DOHH2 (cell line): ENCODE results near the gene PLEKHJ1.

Experiments
- H3F3A ChIP-seq: fragments of 200-600 bp; sonication (generic), shearing (Covaris generic); 2 replicates; pipeline ENCODE4 v1.6.0; 2016; ENCODE audit warnings: antibody characterized with exemption, mild to moderate bottlenecking; ENCODE audit not compliant: control insufficient read depth, insufficient read depth
- H3K27ac ChIP-seq: fragments of 200-600 bp; sonication (generic); 2 replicates; pipeline ENCODE4 v1.5.1; 2014; ENCODE audit warnings: low read depth, mild to moderate bottlenecking, low read length, moderate library complexity
- H3K27me3 ChIP-seq: fragments of 200-600 bp; sonication (generic); 2 replicates; pipeline ENCODE4 v1.6.1; 2014; ENCODE audit warnings: mild to moderate bottlenecking, low read length, mixed read lengths; ENCODE audit not compliant: control insufficient read depth
- H3K36me3 ChIP-seq: fragments of 200-600 bp; sonication (generic); 2 replicates; pipeline ENCODE4 v1.6.1; 2014; ENCODE audit warnings: mild to moderate bottlenecking, low read length, moderate library complexity, mixed read lengths; ENCODE audit not compliant: control insufficient read depth
- H3K4me1 ChIP-seq: fragments of 200-600 bp; sonication (generic); 2 replicates; pipeline ENCODE4 v1.6.1; 2014; ENCODE audit warnings: mild to moderate bottlenecking, low read length, mixed read lengths; ENCODE audit not compliant: control insufficient read depth
- H3K4me2 ChIP-seq: fragments of 200-600 bp; sonication (generic); 2 replicates; pipeline ENCODE4 v1.6.0; 2014; ENCODE audit warnings: mild to moderate bottlenecking, low read length, moderate library complexity
- H3K4me3 ChIP-seq: fragments of 200-600 bp; sonication (generic); 2 replicates; pipeline ENCODE4 v1.5.1; 2014; ENCODE audit warnings: mild to moderate bottlenecking, low read length, mixed read lengths
- H3K79me2 ChIP-seq: fragments of 200-600 bp; sonication (generic); 2 replicates; pipeline ENCODE4 v1.6.1; 2014; ENCODE audit warnings: mild to moderate bottlenecking, low read length, mixed read lengths; ENCODE audit not compliant: control insufficient read depth
- H3K9me2 ChIP-seq: fragments of 200-600 bp; sonication (generic); replicated peaks from 2 replicates; pipeline ENCODE4 v1.6.1; 2014; ENCODE audit warnings: mild to moderate bottlenecking, low read length, mixed read lengths; ENCODE audit not compliant: control insufficient read depth
- H3K9me3 ChIP-seq: fragments of 200-600 bp; sonication (generic); 2 replicates; pipeline ENCODE4 v1.6.1; 2014; ENCODE audit warnings: antibody characterized with exemption, low read length, mixed read lengths; ENCODE audit not compliant: control insufficient read depth, insufficient read depth
- H4K20me1 ChIP-seq: fragments of 200-600 bp; sonication (generic); 2 replicates; pipeline ENCODE4 v1.6.0; 2014; ENCODE audit warnings: low read depth, mild to moderate bottlenecking, antibody characterized with exemption, low read length, moderate library complexity; ENCODE audit not compliant: control insufficient read depth, insufficient read depth
- EZH2phosphoT487 ChIP-seq: fragments of 200-600 bp; sonication (generic); IDR thresholded peaks from 2 replicates; pipeline ENCODE4 v1.6.1; 2017; ENCODE audit warnings: borderline replicate concordance, mild to moderate bottlenecking, antibody characterized with exemption, low read length, moderate library complexity, mixed read lengths
- TF ChIP-seq, protein P1 (sequence below): fragments of 200-600 bp; sonication (generic); IDR thresholded peaks from one replicate; pipeline ENCODE4 v1.5.1; 2014; ENCODE audit warnings: antibody characterized with exemption, mild to moderate bottlenecking, low read depth, low read length; ENCODE audit not compliant: poor library complexity, severe bottlenecking

Gene PLEKHJ1

DNA sequence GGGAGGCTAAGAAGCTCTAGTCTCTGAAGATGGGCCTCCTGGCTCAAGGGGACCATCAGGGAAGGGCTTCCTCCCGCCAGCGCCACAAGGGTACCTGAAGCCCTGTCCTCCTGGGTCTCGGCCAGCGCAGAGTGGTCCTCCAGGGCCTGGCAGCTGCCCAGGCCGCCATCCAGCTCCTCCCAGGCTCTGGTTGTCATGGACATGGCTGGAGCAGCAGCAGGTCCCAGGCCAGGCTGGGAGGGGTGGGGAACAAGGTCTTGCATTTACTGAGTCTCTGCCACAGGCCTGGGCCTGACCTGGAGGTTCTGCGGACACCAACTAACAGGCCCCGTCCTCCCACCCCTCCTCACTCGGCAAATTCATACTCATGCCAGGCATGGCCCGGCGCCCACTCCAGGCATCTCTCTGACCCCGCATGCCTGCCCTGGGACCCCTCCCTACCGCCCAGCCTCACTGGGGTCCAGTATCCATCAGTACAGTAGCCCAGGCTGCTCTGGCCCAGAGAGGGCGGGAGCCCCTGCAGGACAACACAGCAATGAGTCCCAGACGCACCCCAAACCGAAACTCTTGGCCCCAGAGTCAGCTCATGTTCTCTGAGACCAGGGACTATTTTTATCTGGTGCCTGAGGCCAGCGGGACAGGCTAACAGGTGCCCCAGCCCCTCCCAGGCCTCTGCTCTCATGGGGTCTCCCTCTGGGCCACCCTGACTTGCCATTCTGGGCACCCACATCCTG, 19.1 kb upstream of the PLEKHJ1 start:
- H3K9me3 ChIP-seq = no peaks in the 10 kb centered on the region
- H3K4me3 ChIP-seq = peak overlapping the region; percentile 69
- H3F3A ChIP-seq = peaks cover 22% of the 10 kb centered on the region
- TF ChIP-seq, protein P1, sequence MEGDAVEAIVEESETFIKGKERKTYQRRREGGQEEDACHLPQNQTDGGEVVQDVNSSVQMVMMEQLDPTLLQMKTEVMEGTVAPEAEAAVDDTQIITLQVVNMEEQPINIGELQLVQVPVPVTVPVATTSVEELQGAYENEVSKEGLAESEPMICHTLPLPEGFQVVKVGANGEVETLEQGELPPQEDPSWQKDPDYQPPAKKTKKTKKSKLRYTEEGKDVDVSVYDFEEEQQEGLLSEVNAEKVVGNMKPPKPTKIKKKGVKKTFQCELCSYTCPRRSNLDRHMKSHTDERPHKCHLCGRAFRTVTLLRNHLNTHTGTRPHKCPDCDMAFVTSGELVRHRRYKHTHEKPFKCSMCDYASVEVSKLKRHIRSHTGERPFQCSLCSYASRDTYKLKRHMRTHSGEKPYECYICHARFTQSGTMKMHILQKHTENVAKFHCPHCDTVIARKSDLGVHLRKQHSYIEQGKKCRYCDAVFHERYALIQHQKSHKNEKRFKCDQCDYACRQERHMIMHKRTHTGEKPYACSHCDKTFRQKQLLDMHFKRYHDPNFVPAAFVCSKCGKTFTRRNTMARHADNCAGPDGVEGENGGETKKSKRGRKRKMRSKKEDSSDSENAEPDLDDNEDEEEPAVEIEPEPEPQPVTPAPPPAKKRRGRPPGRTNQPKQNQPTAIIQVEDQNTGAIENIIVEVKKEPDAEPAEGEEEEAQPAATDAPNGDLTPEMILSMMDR = no peak
- TF ChIP-seq EZH2phosphoT487 = no peak
- H3K36me3 ChIP-seq = peaks cover 11% of the 10 kb centered on the region
- H3K79me2 ChIP-seq = peaks cover 4% of the 10 kb centered on the region
- H4K20me1 ChIP-seq = no peaks in the 10 kb centered on the region
- no peaks in the 10 kb centered on the region for H3K9me2 ChIP-seq
- peak overlapping the region; percentile 96 for H3K27ac ChIP-seq
- peak overlapping the region; percentile 60 for H3K4me2 ChIP-seq
- peaks cover 70% of the 10 kb centered on the region for H3K4me1 ChIP-seq
- H3K27me3 ChIP-seq = no peaks in the 10 kb centered on the region

DNA sequence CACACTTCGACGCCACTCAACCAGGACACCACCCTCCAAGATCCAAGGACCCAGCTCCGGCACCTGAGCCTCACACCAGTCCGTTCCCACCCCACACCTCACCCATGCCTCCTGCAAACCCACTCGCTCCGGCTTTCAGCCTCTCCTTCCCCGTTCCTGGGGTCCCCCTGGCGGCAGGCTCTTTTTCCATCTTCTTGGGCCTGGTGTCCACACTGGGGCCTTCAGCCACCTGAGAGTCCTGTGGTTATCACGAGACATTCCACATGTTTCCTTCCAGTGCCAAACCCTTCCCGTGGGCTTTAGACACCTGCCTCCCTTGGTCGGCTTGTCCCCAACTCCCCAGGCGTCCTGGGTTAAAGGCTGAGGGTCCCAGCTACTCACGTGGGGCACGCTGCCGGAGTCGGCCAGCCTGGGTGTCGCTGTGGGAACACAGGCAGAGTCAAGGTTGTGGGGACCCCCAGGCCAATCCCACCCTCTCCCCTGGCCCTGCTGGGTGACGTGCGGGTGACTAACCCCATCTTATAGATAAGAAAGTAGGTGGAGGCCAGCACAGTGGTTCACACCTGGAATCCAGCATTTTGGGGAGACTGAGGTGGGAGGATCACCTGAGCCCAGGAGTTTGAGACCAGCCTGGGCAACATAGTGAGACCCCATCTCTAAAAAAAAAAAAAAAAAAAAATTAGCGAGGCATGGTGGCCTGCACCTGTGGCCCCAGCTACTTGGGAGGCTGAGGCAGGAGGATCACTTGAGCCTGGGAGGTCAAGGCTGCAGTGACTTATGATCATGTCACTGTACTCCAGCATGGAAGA, 18.1 kb upstream of the PLEKHJ1 start:
- H3K4me3 ChIP-seq = no peak overlapping the region
- no peaks in the 10 kb centered on the region for H3K27me3 ChIP-seq
- TF ChIP-seq, protein P1 = no peak
- TF ChIP-seq EZH2phosphoT487 = no peak

DNA sequence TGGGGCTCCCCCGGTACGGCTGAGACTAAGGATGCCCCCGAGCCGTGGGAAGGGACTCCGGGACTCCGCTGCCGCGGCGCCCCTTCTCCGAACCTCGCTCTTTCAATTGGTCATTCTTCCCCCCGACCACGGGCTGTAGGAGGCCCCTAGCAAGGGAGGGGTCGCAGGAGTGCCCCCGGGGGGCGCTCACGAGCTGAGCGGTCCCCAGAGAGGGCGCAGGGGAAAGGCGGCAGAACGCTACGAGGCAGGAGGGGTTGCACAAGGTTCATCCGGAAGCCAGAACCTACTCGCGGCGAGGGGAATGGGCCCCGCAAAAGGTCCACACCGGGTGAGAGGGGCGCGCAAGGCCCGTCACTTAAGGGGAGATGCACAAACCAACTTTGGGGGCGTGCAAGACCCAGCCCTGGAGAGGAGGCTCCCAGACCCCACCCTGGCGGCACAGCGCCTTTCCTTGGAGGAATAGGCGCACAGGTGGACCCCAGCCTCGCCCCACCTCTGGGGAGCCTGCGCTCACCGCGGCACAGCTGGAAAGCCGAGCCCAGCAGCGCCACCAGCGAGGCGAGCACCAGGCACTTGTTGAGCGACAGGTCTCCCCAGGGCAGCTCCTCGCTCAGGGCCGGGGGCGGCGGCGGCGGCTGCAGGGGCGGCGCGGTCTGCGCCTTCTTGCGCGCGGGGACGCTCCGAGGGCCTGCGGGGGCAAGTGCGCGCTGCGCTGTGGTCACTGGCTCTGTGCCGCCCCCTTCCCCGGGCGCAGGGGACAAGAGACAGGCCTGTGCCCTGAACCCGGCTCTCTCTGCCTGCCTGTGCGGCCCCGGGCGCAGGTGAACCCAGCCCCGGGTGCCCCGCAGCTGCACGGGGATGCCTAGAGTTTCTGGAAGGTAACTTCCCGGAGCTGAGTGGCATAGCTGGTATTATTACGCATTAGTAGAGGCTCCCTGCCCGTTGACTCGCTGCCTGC, 17.3 kb upstream of the PLEKHJ1 start:
- Histone ChIP-seq H3K4me2 (peak overlapping the region; percentile 65), H3K9me2 (no peaks in the 10 kb centered on the region), H3K79me2 (peaks cover 4% of the 10 kb centered on the region), H3K4me1 (peaks cover 51% of the 10 kb centered on the region), H3K36me3 (peaks cover 15% of the 10 kb centered on the region; the same call in 1 of the 2 replicates), H3K4me3 (peak overlapping the region; percentile 30), H3K27me3 (no peaks in the 10 kb centered on the region), H3K9me3 (no peaks in the 10 kb centered on the region), H3K27ac (no peak overlapping the region), H3F3A (peaks cover 17% of the 10 kb centered on the region), H4K20me1 (no peaks in the 10 kb centered on the region)
- TF ChIP-seq EZH2phosphoT487 = no peak
- TF ChIP-seq, protein P1 = peak; percentile 90

More for the DNA sequence above, 18.1 kb upstream of the PLEKHJ1 start:
- Histone ChIP-seq H3K4me1 (peaks cover 60% of the 10 kb centered on the region), H3K36me3 (peaks cover 15% of the 10 kb centered on the region), H3K79me2 (peaks cover 4% of the 10 kb centered on the region), H3K27ac (no peak overlapping the region), H3F3A (peaks cover 22% of the 10 kb centered on the region), H3K9me3 (no peaks in the 10 kb centered on the region), H3K9me2 (no peaks in the 10 kb centered on the region), H3K4me2 (no peak overlapping the region), H4K20me1 (no peaks in the 10 kb centered on the region)
